A549 (cell line): ENCODE measurements around the gene SLC6A4. TPM values are rescaled to one million over a fixed set of nuclear protein-coding genes. Genes with fewer than 3 reads are reported as not detected.

ENCODE experiments used
- ATAC-seq, 2 experiments: fragments of 200-7000 bp in 1 of 2; fragments of >200 bp in 1 of 2; cut with Nextera tagmentation in 1 of 2; cut with Tn5 transposase in 1 of 2; 3 replicates each; pipeline versions ENCODE4 v1.8.0 to v1.9.1; 2018 to 2020; ENCODE audit warnings: mild to moderate bottlenecking in 1 of 2, moderate library complexity in 1 of 2
- CTCF ChIA-PET: fragments of 300-600 bp; sonication (Branson Sonifier 250); formaldehyde crosslinking; extraction: SDS; loops from one replicate; lab custom pipeline; 2021; ENCODE audit warnings: antibody characterized with exemption, inconsistent platforms; lab: Yijun Ruan, JAX
- POLR2A ChIA-PET: fragments of 350-600 bp; formaldehyde crosslinking; extraction: SDS; loops from one replicate; lab custom pipeline; 2021; ENCODE audit warnings: antibody characterized with exemption, inconsistent platforms; lab: Yijun Ruan, JAX
- DNase-seq, 2 experiments: peaks; one replicate each; pipeline versions ENCODE4 v3.0.0 to v3.0.0-alpha.2; 2011 to 2016; ENCODE audit warnings: low read depth in 1 of 2, low spot score in 1 of 2
- FAIRE-seq: peaks from 2 replicates; lab custom pipeline; 2011; peaks lifted over from hg19 to GRCh38; lab: Jason Lieb, UNC
- H3K27ac ChIP-seq, 2 experiments: fragments of >200 bp; sonication (Bioruptor Twin); formaldehyde crosslinking; 3 replicates each; pipeline ENCODE4 v1.5.1; 2016 to 2017
- H3K4me1 ChIP-seq: fragments of >200 bp; sonication (Bioruptor Twin); formaldehyde crosslinking; 3 replicates; pipeline ENCODE4 v1.6.1; 2016
- H3K4me2 ChIP-seq: fragments of >200 bp; sonication (Bioruptor Twin); formaldehyde crosslinking; 3 replicates; pipeline ENCODE4 v1.6.1; 2016
- H3K4me3 ChIP-seq: fragments of >200 bp; sonication (Bioruptor Twin); formaldehyde crosslinking; 3 replicates; pipeline ENCODE4 v1.5.1; 2016
- H3K9me3 ChIP-seq: fragments of >200 bp; sonication (Bioruptor Twin); formaldehyde crosslinking; 3 replicates; pipeline ENCODE4 v1.6.1; 2016
- BHLHE40 ChIP-seq: IDR thresholded peaks from 2 replicates; pipeline ENCODE4 v1.6.1; 2012; ENCODE audit warnings: low read depth, low read length, inconsistent platforms
- CBX2 ChIP-seq: fragments of 200-600 bp; sonication (generic); IDR thresholded peaks from 2 replicates; pipeline ENCODE4 v1.6.1; 2016; ENCODE audit warnings: low read depth, mild to moderate bottlenecking, borderline replicate concordance
- CEBPB ChIP-seq, 2 experiments: fragments of >200 bp in 1 of 2; sonication (Bioruptor Twin) in 1 of 2; formaldehyde crosslinking in 1 of 2; IDR thresholded peaks; 2 replicates each; pipeline ENCODE4 v1.6.1; 2012 to 2016
- EHMT2 ChIP-seq: fragments of 200-600 bp; sonication (generic); IDR thresholded peaks from 2 replicates; pipeline ENCODE4 v1.6.1; 2016; ENCODE audit warnings: antibody characterized with exemption, low read depth, mild to moderate bottlenecking, moderate library complexity
- ESRRA ChIP-seq: fragments of 150-350 bp; IDR thresholded peaks from 2 replicates; pipeline ENCODE4 v1.6.1; 2014; ENCODE audit warnings: mild to moderate bottlenecking, low read length, borderline replicate concordance
- FOXS1 ChIP-seq: fragments of 250-450 bp; sonication (Bioruptor Pico); IDR thresholded peaks from 2 replicates; pipeline ENCODE4 v1.5.0; 2020; ENCODE audit warnings: mild to moderate bottlenecking, moderate library complexity
- HEYL ChIP-seq: fragments of 250-450 bp; sonication (Bioruptor Pico); IDR thresholded peaks from 2 replicates; pipeline ENCODE4 v1.8.0; 2021; ENCODE audit warnings: mild to moderate bottlenecking, moderate library complexity
- HOXB13 ChIP-seq: fragments of 250-450 bp; sonication (Bioruptor Pico); IDR thresholded peaks from 2 replicates; pipeline ENCODE4 v1.5.0; 2020; ENCODE audit warnings: low read depth, mild to moderate bottlenecking, moderate library complexity
- HOXB5 ChIP-seq: fragments of 250-450 bp; sonication (Bioruptor Pico); IDR thresholded peaks from 2 replicates; pipeline ENCODE4 v1.5.0; 2020; ENCODE audit warnings: mild to moderate bottlenecking, moderate library complexity
- JUN ChIP-seq, 2 experiments: fragments of >200 bp; sonication (Bioruptor Twin); formaldehyde crosslinking; IDR thresholded peaks; 2 replicates in 1 of 2; 3 replicates in 1 of 2; pipeline ENCODE4 v1.6.1; 2016 to 2017
- KDM1A ChIP-seq: fragments of 200-600 bp; sonication (generic); IDR thresholded peaks from 2 replicates; pipeline ENCODE4 v1.6.1; 2016; ENCODE audit warnings: low read depth, mild to moderate bottlenecking
- KDM5A ChIP-seq: fragments of 200-600 bp; sonication (generic); IDR thresholded peaks from 2 replicates; pipeline ENCODE4 v1.6.1; 2016; ENCODE audit warnings: antibody characterized with exemption, mild to moderate bottlenecking
- NFE2L2 ChIP-seq: fragments of 150-350 bp; conservative IDR thresholded peaks from 2 replicates; pipeline ENCODE4 v1.6.1; 2014; ENCODE audit warnings: low read length
- RARB ChIP-seq: fragments of 250-450 bp; sonication (Bioruptor Pico); IDR thresholded peaks from 2 replicates; pipeline ENCODE4 v1.8.0; 2021; ENCODE audit warnings: mild to moderate bottlenecking, moderate library complexity
- RFX5 ChIP-seq: fragments of 450-650 bp; IDR thresholded peaks from 2 replicates; pipeline ENCODE4 v1.7.1; 2014; ENCODE audit warnings: antibody characterized with exemption, mild to moderate bottlenecking, moderate library complexity
- RNF2 ChIP-seq: fragments of 200-600 bp; sonication (generic); IDR thresholded peaks from 2 replicates; pipeline ENCODE4 v1.6.1; 2016; ENCODE audit warnings: low read depth, mild to moderate bottlenecking, antibody characterized with exemption, moderate library complexity, borderline replicate concordance
- TFCP2L1 ChIP-seq: fragments of 250-450 bp; sonication (Bioruptor Pico); IDR thresholded peaks from 2 replicates; pipeline ENCODE4 v1.5.0; 2021; ENCODE audit warnings: mild to moderate bottlenecking
- TP53 ChIP-seq: fragments of 250-450 bp; sonication (Bioruptor Pico); IDR thresholded peaks from 2 replicates; pipeline ENCODE4 v1.5.0; 2021; ENCODE audit warnings: mild to moderate bottlenecking, moderate library complexity
- USF2 ChIP-seq: fragments of 450-650 bp; IDR thresholded peaks from 2 replicates; pipeline ENCODE4 v1.6.1; 2014; ENCODE audit warnings: antibody characterized with exemption
- ZNF302 ChIP-seq: fragments of 250-450 bp; sonication (Bioruptor Pico); IDR thresholded peaks from 2 replicates; pipeline ENCODE4 v1.9.0; 2021; ENCODE audit warnings: inconsistent platforms, mild to moderate bottlenecking, moderate library complexity
- WGBS: methylation state at CpG from one replicate; pipeline ENCODE4 v1.1.6; 2017; ENCODE audit errors: missing lambda C conversion rate; 5-methylcytosine and 5-hydroxymethylcytosine counted together
- polyA plus RNA-seq, 4 experiments: library from polyadenylated mRNA; depleted of rRNA in 3 of 4; stranded (reverse); fragments of >200 nt; fragmentation: RNase III in 1 of 4; extraction: RNeasy Plus Mini Kit Qiagen cat#74134 plus additional on column Dnase treatment in 1 of 4; gene quantifications; 2 replicates in 3 of 4; 3 replicates in 1 of 4; pipeline ENCODE4 v1.2.3, GENCODE V29; 2011 to 2017
- TF ChIP-seq, protein P1 (sequence below): fragments of >200 bp; sonication (Bioruptor Twin); formaldehyde crosslinking; IDR thresholded peaks from 3 replicates; pipeline ENCODE4 v1.6.1; 2016
- TF ChIP-seq, protein P2 (sequence below): IDR thresholded peaks from 2 replicates; pipeline ENCODE4 v1.6.1; 2012; ENCODE audit warnings: low read depth, borderline replicate concordance
- TF ChIP-seq, protein P3 (sequence below): IDR thresholded peaks from 2 replicates; pipeline ENCODE4 v1.6.1; 2012

SLC6A4 gene
- polyA plus RNA-seq, 2 of the 4 experiments (the other 2 are of a cell fraction) = 0.12 TPM; not detected in 1

GRCh38 chr17:30211371-30211770 lies 24.1 kb downstream of the SLC6A4 start:
- Histone ChIP-seq H3K4me2 (no peak overlapping the region), H3K4me1 (no peaks in the 10 kb centered on the region), H3K27ac (no peak overlapping the region)
- TF ChIP-seq EHMT2 (no peak), HEYL (CRISPR knock-in tag) (no peak), CBX2 (no peak), RNF2 (no peak), USF2 (no peak), HOXB5 (CRISPR knock-in tag) (no peak), RFX5 (no peak), HOXB13 (CRISPR knock-in tag) (no peak), KDM5A (no peak), FOXS1 (CRISPR knock-in tag) (no peak), NFE2L2 (no peak), BHLHE40 (no peak), ESRRA (no peak), KDM1A (no peak)
- TF ChIP-seq, protein P1, sequence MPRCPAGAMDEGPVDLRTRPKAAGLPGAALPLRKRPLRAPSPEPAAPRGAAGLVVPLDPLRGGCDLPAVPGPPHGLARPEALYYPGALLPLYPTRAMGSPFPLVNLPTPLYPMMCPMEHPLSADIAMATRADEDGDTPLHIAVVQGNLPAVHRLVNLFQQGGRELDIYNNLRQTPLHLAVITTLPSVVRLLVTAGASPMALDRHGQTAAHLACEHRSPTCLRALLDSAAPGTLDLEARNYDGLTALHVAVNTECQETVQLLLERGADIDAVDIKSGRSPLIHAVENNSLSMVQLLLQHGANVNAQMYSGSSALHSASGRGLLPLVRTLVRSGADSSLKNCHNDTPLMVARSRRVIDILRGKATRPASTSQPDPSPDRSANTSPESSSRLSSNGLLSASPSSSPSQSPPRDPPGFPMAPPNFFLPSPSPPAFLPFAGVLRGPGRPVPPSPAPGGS = no peak
- TF ChIP-seq, protein P2, sequence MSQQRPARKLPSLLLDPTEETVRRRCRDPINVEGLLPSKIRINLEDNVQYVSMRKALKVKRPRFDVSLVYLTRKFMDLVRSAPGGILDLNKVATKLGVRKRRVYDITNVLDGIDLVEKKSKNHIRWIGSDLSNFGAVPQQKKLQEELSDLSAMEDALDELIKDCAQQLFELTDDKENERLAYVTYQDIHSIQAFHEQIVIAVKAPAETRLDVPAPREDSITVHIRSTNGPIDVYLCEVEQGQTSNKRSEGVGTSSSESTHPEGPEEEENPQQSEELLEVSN = no peak
- TF ChIP-seq, all 56 proteins: peak for 0
- no peak for FAIRE-seq
- 80% methylated on average over 6 of the region's 6 CpGs for WGBS
- H3K9me3 ChIP-seq = no peaks in the 10 kb centered on the region
- ChIA-PET POLR2A (no interaction called here), CTCF (no interaction called here)
- no peak overlapping the region for H3K4me3 ChIP-seq
- DNase-seq = no peak
- no peak for ATAC-seq

- no peak overlapping the region for H3K27ac ChIP-seq
- DNase-seq = no peak
- no peak overlapping the region for H3K4me2 ChIP-seq
- POLR2A ChIA-PET = interaction anchor here (0.6 kb wide), 1 partner anchor 10 kb away, joined by 5 read pairs; no protein-coding TSS in a partner anchor
- TF ChIP-seq TP53 = no peak
- no peak for TF ChIP-seq TFCP2L1
- TF ChIP-seq JUN (IDR thresholded peaks at IDR 0.05) = no peak
- TF ChIP-seq ESRRA = no peak
- TF ChIP-seq RFX5 = no peak
- no peak for TF ChIP-seq CEBPB (IDR thresholded peaks at IDR 0.05)
- no peak for TF ChIP-seq ZNF302 (CRISPR knock-in tag)
- no peak for TF ChIP-seq FOXS1 (CRISPR knock-in tag)
- TF ChIP-seq, protein P3, sequence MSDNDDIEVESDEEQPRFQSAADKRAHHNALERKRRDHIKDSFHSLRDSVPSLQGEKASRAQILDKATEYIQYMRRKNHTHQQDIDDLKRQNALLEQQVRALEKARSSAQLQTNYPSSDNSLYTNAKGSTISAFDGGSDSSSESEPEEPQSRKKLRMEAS = no peak
- no peak for TF ChIP-seq RARB (CRISPR knock-in tag)
- TF ChIP-seq USF2 = no peak
- TF ChIP-seq BHLHE40 = no peak
- H3K9me3 ChIP-seq = no peaks in the 10 kb centered on the region
- H3K4me3 ChIP-seq = no peak overlapping the region
- H3K4me1 ChIP-seq = no peaks in the 10 kb centered on the region
- CTCF ChIA-PET = interaction anchor here (1.8 kb wide), 1 partner anchor 17 kb away, joined by 4 read pairs; no protein-coding TSS in a partner anchor
- ATAC-seq = no peak
- WGBS = 73% methylated on average over 10 of the region's 10 CpGs
- no peak for FAIRE-seq
Measured at GRCh38 chr17:30210901-30211300, 24.6 kb downstream of the SLC6A4 start.
